Measurements from ENCODE around the gene DYRK4.

DNA sequence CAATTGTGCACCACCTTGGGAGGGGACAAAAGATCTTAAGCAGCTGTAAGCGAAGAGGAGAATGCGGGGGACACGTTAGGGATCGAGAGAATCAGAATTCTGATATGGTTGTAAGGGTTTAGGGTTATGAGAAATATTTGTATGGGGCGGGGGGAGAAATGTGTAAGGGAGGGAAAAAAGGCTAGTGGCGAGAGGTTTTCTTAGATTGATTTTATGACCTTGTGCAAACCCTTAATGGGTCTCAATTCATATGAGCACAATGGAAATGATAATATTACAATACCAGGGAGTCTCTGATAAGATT lies 87.3 kb downstream of the DYRK4 start:
- no peak for TF ChIP-seq POLR2A (IDR thresholded peaks at IDR 0.05)
- TF ChIP-seq, protein P1, sequence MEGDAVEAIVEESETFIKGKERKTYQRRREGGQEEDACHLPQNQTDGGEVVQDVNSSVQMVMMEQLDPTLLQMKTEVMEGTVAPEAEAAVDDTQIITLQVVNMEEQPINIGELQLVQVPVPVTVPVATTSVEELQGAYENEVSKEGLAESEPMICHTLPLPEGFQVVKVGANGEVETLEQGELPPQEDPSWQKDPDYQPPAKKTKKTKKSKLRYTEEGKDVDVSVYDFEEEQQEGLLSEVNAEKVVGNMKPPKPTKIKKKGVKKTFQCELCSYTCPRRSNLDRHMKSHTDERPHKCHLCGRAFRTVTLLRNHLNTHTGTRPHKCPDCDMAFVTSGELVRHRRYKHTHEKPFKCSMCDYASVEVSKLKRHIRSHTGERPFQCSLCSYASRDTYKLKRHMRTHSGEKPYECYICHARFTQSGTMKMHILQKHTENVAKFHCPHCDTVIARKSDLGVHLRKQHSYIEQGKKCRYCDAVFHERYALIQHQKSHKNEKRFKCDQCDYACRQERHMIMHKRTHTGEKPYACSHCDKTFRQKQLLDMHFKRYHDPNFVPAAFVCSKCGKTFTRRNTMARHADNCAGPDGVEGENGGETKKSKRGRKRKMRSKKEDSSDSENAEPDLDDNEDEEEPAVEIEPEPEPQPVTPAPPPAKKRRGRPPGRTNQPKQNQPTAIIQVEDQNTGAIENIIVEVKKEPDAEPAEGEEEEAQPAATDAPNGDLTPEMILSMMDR (IDR thresholded peaks at IDR 0.05 in 4 of 5, conservative IDR thresholded peaks at IDR 0.05 in 1 of 5), result no peak

All from gastrocnemius medialis (tissue), 4 donors.